ENCODE results near the gene LGR6. TPM values are rescaled to one million over a fixed set of nuclear protein-coding genes. Genes with fewer than 3 reads are reported as not detected.

Gene LGR6
- total and polyA plus RNA-seq, 2 donors (not counting 1 experiment from before 2014, with no cell fraction given): 0.28 TPM; not detected in 1

GRCh38 chr1:202159534-202160371 is 33.8 kb upstream of the LGR6 start:
- Mint-ChIP-seq H3K4me1 (peaks cover 82% of the 10 kb centered on the region), H3K27ac (peak overlapping the region; percentile 94), H3K4me3 (peak overlapping the region; percentile 93), H3K27me3 (no peaks in the 10 kb centered on the region), H3K9me3 (ENCODE audit: insufficient read depth) (no peaks in the 10 kb centered on the region)
- H2AFZ ChIP-seq (ENCODE audit: insufficient read depth, low read depth, low read length, poor library complexity, severe bottlenecking): peak overlapping the region; percentile 69
- no peaks in the 10 kb centered on the region for H3K27me3 ChIP-seq (replicated peaks in 1 of 4; ENCODE audit: control extremely low read depth in 1 of 4, control insufficient read depth in 3 of 4, insufficient read depth in 4 of 4, low read length in 3 of 4)
- ATAC-seq (ENCODE audit: low read depth): no peak
- CTCF ChIA-PET: interaction anchor here (0.5 to 2.0 kb wide), 13 partner anchors 8 to 202 kb away, joined by 3 to 11 read pairs (median 5); partner anchors contain the start of gene LGR6
- H3K4me3 ChIP-seq (ENCODE audit: control extremely low read depth in 1 of 5, extremely low read depth in 1 of 5, insufficient read depth in 1 of 5, low read depth in 2 of 5, low read length in 4 of 5): peak overlapping the region; percentile 69 to 92 (median 73)
- H3K36me3 ChIP-seq (replicated peaks in 1 of 2; ENCODE audit: control extremely low read depth in 1 of 2, control insufficient read depth in 1 of 2, extremely low read depth in 1 of 2, insufficient read depth in 2 of 2, low read length in 1 of 2): peaks cover 7 to 29% of the 10 kb centered on the region in 2 experiments
- H3K4me1 ChIP-seq (ENCODE audit: control insufficient read depth in 2 of 2, insufficient read depth in 2 of 2, low read length in 2 of 2): peaks cover 59 to 70% of the 10 kb centered on the region in 2 donors
- POLR2A ChIA-PET: interaction anchor here (0.9 to 1.3 kb wide), 2 partner anchors 16 to 182 kb away, joined by 3 read pairs; partner anchors contain the start of gene UBE2T
- peak overlapping the region; percentile 91 for H3K4me2 ChIP-seq (replicated peaks; ENCODE audit: low read depth, low read length, poor library complexity, severe bottlenecking)
- H3K27ac ChIP-seq (ENCODE audit: low read length in 2 of 2): peak overlapping the region; percentile 89 to 93
- DNase-seq: peak; percentile 62
- WGBS (ENCODE audit: insufficient coverage): 13% methylated on average over 12 of the region's 16 CpGs
- H4K20me1 ChIP-seq (ENCODE audit: control insufficient read depth, insufficient read depth, low read length, poor library complexity, severe bottlenecking): peaks cover 7% of the 10 kb centered on the region
- H3K9me3 ChIP-seq (ENCODE audit: control extremely low read depth in 1 of 3, control insufficient read depth in 2 of 3, insufficient read depth in 1 of 3, low read length in 2 of 3): no peaks in the 10 kb centered on the region
- TF ChIP-seq CTCF (IDR thresholded peaks at IDR 0.05): no peak
- TF ChIP-seq EZH2 (IDR thresholded peaks at IDR 0.05; ENCODE audit: borderline replicate concordance, insufficient read depth, low read depth, low read length, poor library complexity, severe bottlenecking): no peak
- intact Hi-C loops (cut with micrococcal nuclease): loop anchor here (1.0 to 10.0 kb wide), 7 partner anchors 15 to 805 kb away; partner anchors contain the start of genes ARL8A, CSRP1, CYB5R1 and IPO9
- H3K79me2 ChIP-seq (ENCODE audit: control insufficient read depth, insufficient read depth, low read length): peaks cover 39% of the 10 kb centered on the region
- peak overlapping the region; percentile 83 for H3K9ac ChIP-seq (ENCODE audit: low read length)
